GM21515 (cell line): ENCODE data around the gene TRPM3.

Experiments
- ATAC-seq: cut with Tn5 transposase; IDR thresholded peaks from one replicate; pipeline ENCODE4 v1.9.1; 2021; ENCODE audit not compliant: unreplicated experiment

Gene TRPM3

GRCh38 chr9:70835323-70835722 lies 286.1 kb downstream of the TRPM3 start:
- no peak for ATAC-seq

GRCh38 chr9:70832492-70832891 lies 288.9 kb downstream of the TRPM3 start:
- ATAC-seq = no peak

- no peak for ATAC-seq
These were observed 290.8 kb downstream of the TRPM3 start for GRCh38 chr9:70830618-70831017.

- no peak for ATAC-seq
These were observed 291.7 kb downstream of the TRPM3 start for GRCh38 chr9:70829591-70830265.

GRCh38 chr9:70826562-70826961 lies 294.9 kb downstream of the TRPM3 start:
- ATAC-seq = no peak

GRCh38 chr9:70823284-70823683 lies 298.1 kb downstream of the TRPM3 start:
- ATAC-seq = no peak

GRCh38 chr9:70817311-70817710 lies 304.1 kb downstream of the TRPM3 start:
- no peak for ATAC-seq

GRCh38 chr9:70816891-70817290 lies 304.5 kb downstream of the TRPM3 start:
- no peak for ATAC-seq

GRCh38 chr9:70816316-70816715 lies 305.1 kb downstream of the TRPM3 start:
- no peak for ATAC-seq

- no peak for ATAC-seq
These were observed 306.8 kb downstream of the TRPM3 start for GRCh38 chr9:70814597-70814996.

GRCh38 chr9:70813141-70813540 lies 308.3 kb downstream of the TRPM3 start:
- ATAC-seq = no peak

GRCh38 chr9:70811638-70812037 lies 309.8 kb downstream of the TRPM3 start:
- peak; percentile 66 for ATAC-seq

- ATAC-seq = no peak
These were observed 314.5 kb downstream of the TRPM3 start for GRCh38 chr9:70806875-70807274.

- ATAC-seq = no peak
These were observed 315.5 kb downstream of the TRPM3 start for GRCh38 chr9:70805949-70806348.

- ATAC-seq = no peak
These were observed 318.5 kb downstream of the TRPM3 start for GRCh38 chr9:70802758-70803436.

- ATAC-seq = no peak
These were observed 319.2 kb downstream of the TRPM3 start for GRCh38 chr9:70802206-70802605.

GRCh38 chr9:70801181-70801829 lies 320.1 kb downstream of the TRPM3 start:
- ATAC-seq = no peak

GRCh38 chr9:70798018-70798417 lies 323.4 kb downstream of the TRPM3 start:
- ATAC-seq = no peak

GRCh38 chr9:70795841-70796240 lies 325.6 kb downstream of the TRPM3 start:
- ATAC-seq = no peak

- ATAC-seq = no peak
These were observed 328.6 kb downstream of the TRPM3 start for GRCh38 chr9:70792796-70793195.

GRCh38 chr9:70791936-70792335 lies 329.5 kb downstream of the TRPM3 start:
- no peak for ATAC-seq

- ATAC-seq = no peak
These were observed 332.3 kb downstream of the TRPM3 start for GRCh38 chr9:70789086-70789485.
